ENCODE data around the gene PAX8. TPM values are rescaled to one million over a fixed set of nuclear protein-coding genes. Genes with fewer than 3 reads are reported as not detected.

PAX8 gene
- total RNA-seq, 1 donor from 2014 or later: 2.9 TPM

GRCh38 chr2:113240915-113241911 is 37.5 kb downstream of the PAX8 start:
- Mint-ChIP-seq H3K4me3 (no peak overlapping the region), H3K27me3 (ENCODE audit: insufficient read depth, low read depth) (peaks cover 20% of the 10 kb centered on the region), H3K36me3 (peaks cover 14% of the 10 kb centered on the region), H3K9me3 (peaks cover 9% of the 10 kb centered on the region), H3K4me1 (peaks cover 31% of the 10 kb centered on the region), H3K27ac (peak overlapping the region; percentile 73)
- Histone ChIP-seq H3K4me1 (peaks cover 16% of the 10 kb centered on the region), H2AFZ (replicated peaks) (no peak overlapping the region), H3K4me2 (no peak overlapping the region), H3K27ac (no peak overlapping the region), H3K4me3 (no peak overlapping the region), H3K9ac (no peak overlapping the region), H3K27me3 (no peaks in the 10 kb centered on the region), H3K9me3 (ENCODE audit: low read depth) (no peaks in the 10 kb centered on the region), H3F3A (ENCODE audit: low read depth) (no peaks in the 10 kb centered on the region), H3K36me3 (no peaks in the 10 kb centered on the region), H4K20me1 (ENCODE audit: low read depth) (no peaks in the 10 kb centered on the region), H3K79me2 (ENCODE audit: low read depth) (no peaks in the 10 kb centered on the region)
- TF ChIP-seq CTCF (IDR thresholded peaks at IDR 0.05) (no peak), EZH2phosphoT487 (IDR thresholded peaks at IDR 0.05) (no peak), EZH2 (IDR thresholded peaks at IDR 0.05) (no peak)
- no peak for DNase-seq (ENCODE audit: low spot score)

GRCh38 chr2:113240150-113240914 is 38.4 kb downstream of the PAX8 start:
- Histone ChIP-seq H3K27ac (no peak overlapping the region), H3K4me2 (no peak overlapping the region), H3K4me1 (peaks cover 12% of the 10 kb centered on the region), H4K20me1 (ENCODE audit: low read depth) (no peaks in the 10 kb centered on the region), H3K4me3 (no peak overlapping the region), H2AFZ (replicated peaks) (no peak overlapping the region), H3F3A (ENCODE audit: low read depth) (no peaks in the 10 kb centered on the region), H3K9ac (no peak overlapping the region), H3K9me3 (ENCODE audit: low read depth) (no peaks in the 10 kb centered on the region), H3K79me2 (ENCODE audit: low read depth) (no peaks in the 10 kb centered on the region), H3K27me3 (no peaks in the 10 kb centered on the region), H3K36me3 (no peaks in the 10 kb centered on the region)
- TF ChIP-seq CTCF (IDR thresholded peaks at IDR 0.05): no peak
- no peak for TF ChIP-seq EZH2phosphoT487 (IDR thresholded peaks at IDR 0.05)
- no peak for TF ChIP-seq EZH2 (IDR thresholded peaks at IDR 0.05)
- no peak for DNase-seq (ENCODE audit: low spot score)
- Mint-ChIP-seq H3K36me3 (peaks cover 13% of the 10 kb centered on the region), H3K27me3 (ENCODE audit: insufficient read depth, low read depth) (peaks cover 17% of the 10 kb centered on the region), H3K4me3 (no peak overlapping the region), H3K27ac (no peak overlapping the region), H3K4me1 (peaks cover 24% of the 10 kb centered on the region), H3K9me3 (peaks cover 10% of the 10 kb centered on the region)

- peaks cover 16% of the 10 kb centered on the region for H3K36me3 Mint-ChIP-seq
- H3K4me1 Mint-ChIP-seq: peaks cover 15% of the 10 kb centered on the region
- no peak overlapping the region for H3K27ac Mint-ChIP-seq
- no peaks in the 10 kb centered on the region for H3K9me3 ChIP-seq (ENCODE audit: low read depth)
- TF ChIP-seq EZH2 (IDR thresholded peaks at IDR 0.05): no peak
- no peak for TF ChIP-seq CTCF (IDR thresholded peaks at IDR 0.05)
- TF ChIP-seq EZH2phosphoT487 (IDR thresholded peaks at IDR 0.05): no peak
- H3K4me2 ChIP-seq: no peak overlapping the region
- no peak for DNase-seq (ENCODE audit: low spot score)
- no peaks in the 10 kb centered on the region for H3K27me3 ChIP-seq
- H2AFZ ChIP-seq (replicated peaks): no peak overlapping the region
- no peak overlapping the region for H3K27ac ChIP-seq
- H3F3A ChIP-seq (ENCODE audit: low read depth): no peaks in the 10 kb centered on the region
- peaks cover 14% of the 10 kb centered on the region for H3K27me3 Mint-ChIP-seq (ENCODE audit: insufficient read depth, low read depth)
- peaks cover 11% of the 10 kb centered on the region for H3K9me3 Mint-ChIP-seq
- no peaks in the 10 kb centered on the region for H3K36me3 ChIP-seq
- H3K4me3 ChIP-seq: no peak overlapping the region
- no peak overlapping the region for H3K9ac ChIP-seq
- H3K4me1 ChIP-seq: no peaks in the 10 kb centered on the region
- H3K79me2 ChIP-seq (ENCODE audit: low read depth): no peaks in the 10 kb centered on the region
- H4K20me1 ChIP-seq (ENCODE audit: low read depth): no peaks in the 10 kb centered on the region
- no peak overlapping the region for H3K4me3 Mint-ChIP-seq
Observed at GRCh38 chr2:113238871-113239839, 39.6 kb downstream of the PAX8 start.
